H1 (cell line): ENCODE results near the gene JOSD1. TPM values are rescaled to one million over a fixed set of nuclear protein-coding genes. Genes with fewer than 3 reads are reported as not detected.
A peak's percentile ranks its signal among the peaks of the same experiment; 100 is the strongest.

Experiments used
- CTCF ChIA-PET: fragments of 300-600 bp; sonication (Branson Sonifier 250); formaldehyde crosslinking; loops from one replicate; lab custom pipeline; 2021; ENCODE audit not compliant: partially characterized antibody; lab: Charles Lee
- POLR2A ChIA-PET: fragments of 300-600 bp; sonication (Branson Sonifier 250); formaldehyde crosslinking; loops from one replicate; lab custom pipeline; 2021; ENCODE audit warnings: inconsistent platforms; ENCODE audit not compliant: partially characterized antibody; lab: Charles Lee
- DNase-seq, 2 experiments: peaks; one replicate each; pipeline versions ENCODE4 v3.0.0 to v3.0.0-alpha.2; 2010 to 2022; ENCODE audit warnings: low spot score in 2 of 2, low read depth in 1 of 2, mixed read lengths in 1 of 2
- FAIRE-seq: peaks from 2 replicates; lab custom pipeline; 2011; peaks lifted over from hg19 to GRCh38; lab: Jason Lieb, UNC
- H2AFZ ChIP-seq: 2 replicates; pipeline ENCODE4 v1.8.1; 2012; ENCODE audit warnings: low read length, inconsistent platforms
- H2AK5ac ChIP-seq: 2 replicates; pipeline ENCODE4 v1.6.1; 2013; ENCODE audit warnings: low read depth, low read length
- H2BK120ac ChIP-seq: replicated peaks from 2 replicates; pipeline ENCODE3; 2013; ENCODE audit warnings: low read depth, low read length, inconsistent platforms
- H2BK12ac ChIP-seq: 2 replicates; pipeline ENCODE4 v1.6.1; 2013; ENCODE audit warnings: low read depth, low read length
- H2BK15ac ChIP-seq: 2 replicates; pipeline ENCODE4 v1.6.1; 2013; ENCODE audit warnings: low read length
- H2BK20ac ChIP-seq: 2 replicates; pipeline ENCODE4 v1.6.1; 2013; ENCODE audit warnings: low read length
- H2BK5ac ChIP-seq: 2 replicates; pipeline ENCODE4 v1.6.1; 2013; ENCODE audit warnings: low read depth, low read length
- H3K14ac ChIP-seq: 2 replicates; pipeline ENCODE4 v1.6.1; 2013; ENCODE audit warnings: inconsistent platforms; ENCODE audit not compliant: insufficient read length
- H3K18ac ChIP-seq: 2 replicates; pipeline ENCODE4 v1.6.1; 2013; ENCODE audit warnings: low read length; ENCODE audit errors: extremely low read depth
- H3K23ac ChIP-seq: 2 replicates; pipeline ENCODE4 v1.6.1; 2013; ENCODE audit warnings: inconsistent platforms; ENCODE audit not compliant: insufficient read length
- H3K23me2 ChIP-seq: 2 replicates; pipeline ENCODE4 v1.6.1; 2013; ENCODE audit warnings: low read depth, low read length
- H3K27ac ChIP-seq: 2 replicates; pipeline ENCODE4 v1.6.1; 2011; ENCODE audit warnings: low read depth, low read length, inconsistent platforms
- H3K27me3 ChIP-seq, 4 experiments: replicated peaks in 1 of 4; 1 replicate in 1 of 4; 2 replicates in 3 of 4; pipeline versions ENCODE4 v1.6.1 to v1.8.1; 2011 to 2013; ENCODE audit warnings: low read length in 3 of 4, mild to moderate bottlenecking in 3 of 4, inconsistent platforms in 2 of 4, mixed read lengths in 2 of 4, moderate library complexity in 1 of 4; ENCODE audit not compliant: control insufficient read depth in 3 of 4, insufficient read depth in 3 of 4; ENCODE audit errors: extremely low read depth in 1 of 4
- H3K36me3 ChIP-seq, 4 experiments: 2 replicates each; pipeline versions ENCODE4 v1.6.1 to v1.8.1; 2011 to 2013; ENCODE audit warnings: mild to moderate bottlenecking in 4 of 4, low read length in 3 of 4, moderate library complexity in 2 of 4, control low read depth in 1 of 4, inconsistent platforms in 1 of 4; ENCODE audit not compliant: insufficient read depth in 4 of 4, control insufficient read depth in 2 of 4
- H3K4ac ChIP-seq: replicated peaks from 2 replicates; pipeline ENCODE3; 2013; ENCODE audit warnings: low read length, low read depth, mixed read lengths, inconsistent platforms; ENCODE audit not compliant: insufficient read length
- H3K4me1 ChIP-seq, 4 experiments: replicated peaks in 1 of 4; 1 replicate in 1 of 4; 2 replicates in 3 of 4; pipeline versions ENCODE4 v1.6.1 to v1.8.1; 2011 to 2013; ENCODE audit warnings: low read length in 3 of 4, inconsistent platforms in 2 of 4, mixed read lengths in 1 of 4; ENCODE audit not compliant: insufficient read depth in 4 of 4, control insufficient read depth in 3 of 4
- H3K4me2 ChIP-seq, 2 experiments: 2 replicates each; pipeline versions ENCODE4 v1.6.1 to v1.8.1; 2011 to 2013; ENCODE audit warnings: low read depth in 2 of 2, low read length in 2 of 2, control low read depth in 1 of 2, inconsistent platforms in 1 of 2, mild to moderate bottlenecking in 1 of 2; ENCODE audit not compliant: insufficient read depth in 1 of 2
- H3K4me3 ChIP-seq, 4 experiments: fragments of 200-600, 300-600 bp in 1 of 4; sonication (generic), shearing (Covaris generic), sonication (Bioruptor Twin) in 1 of 4; 2 replicates each; pipeline versions ENCODE4 v1.5.1 to v1.8.1; 2011 to 2016; ENCODE audit warnings: low read length in 4 of 4, low read depth in 3 of 4, control low read depth in 2 of 4, inconsistent platforms in 2 of 4, mild to moderate bottlenecking in 2 of 4, mixed read lengths in 1 of 4, moderate library complexity in 1 of 4; ENCODE audit not compliant: insufficient read depth in 2 of 4; ENCODE audit errors: extremely low read depth in 1 of 4
- H3K56ac ChIP-seq: replicated peaks from 2 replicates; pipeline ENCODE3; 2013; ENCODE audit warnings: low read depth, mild to moderate bottlenecking, mixed read lengths, low read length, inconsistent platforms; ENCODE audit not compliant: insufficient read length
- H3K79me1 ChIP-seq: 2 replicates; pipeline ENCODE4 v1.6.1; 2013; ENCODE audit warnings: low read depth, low read length, control low read depth
- H3K79me2 ChIP-seq, 2 experiments: 2 replicates each; pipeline versions ENCODE4 v1.6.1 to v1.8.1; 2012 to 2013; ENCODE audit warnings: low read length in 2 of 2, mild to moderate bottlenecking in 2 of 2, inconsistent platforms in 1 of 2; ENCODE audit not compliant: insufficient read depth in 2 of 2, control insufficient read depth in 1 of 2
- H3K9ac ChIP-seq, 4 experiments: replicated peaks in 1 of 4; 1 replicate in 1 of 4; 2 replicates in 3 of 4; pipeline versions ENCODE4 v1.6.1 to v1.8.1; 2011 to 2013; ENCODE audit warnings: low read depth in 3 of 4, low read length in 3 of 4, control low read depth in 2 of 4, mild to moderate bottlenecking in 2 of 4, moderate library complexity in 2 of 4, inconsistent platforms in 1 of 4; ENCODE audit errors: extremely low read depth in 1 of 4
- H3K9me3 ChIP-seq, 2 experiments: 2 replicates each; pipeline versions ENCODE4 v1.6.1 to v1.8.1; 2012 to 2013; ENCODE audit warnings: mild to moderate bottlenecking in 2 of 2, moderate library complexity in 2 of 2, control low read depth in 1 of 2, inconsistent platforms in 1 of 2, low read depth in 1 of 2, low read length in 1 of 2, mixed read lengths in 1 of 2; ENCODE audit not compliant: insufficient read depth in 2 of 2
- H4K20me1 ChIP-seq, 2 experiments: replicated peaks in 1 of 2; 2 replicates each; pipeline versions ENCODE3 to v1.8.1; 2011 to 2013; ENCODE audit warnings: inconsistent platforms in 2 of 2, low read length in 2 of 2, mild to moderate bottlenecking in 1 of 2; ENCODE audit not compliant: insufficient read depth in 2 of 2, control insufficient read depth in 1 of 2
- H4K5ac ChIP-seq: 2 replicates; pipeline ENCODE4 v1.6.1; 2013; ENCODE audit warnings: low read length, low read depth, mixed read lengths, inconsistent platforms; ENCODE audit not compliant: insufficient read length
- H4K8ac ChIP-seq: 2 replicates; pipeline ENCODE4 v1.8.0; 2013; ENCODE audit warnings: mild to moderate bottlenecking, moderate library complexity, low read length, inconsistent platforms; ENCODE audit not compliant: insufficient read depth; ENCODE audit errors: extremely low read depth
- H4K91ac ChIP-seq: replicated peaks from 2 replicates; pipeline ENCODE3; 2013; ENCODE audit warnings: low read length, mixed read lengths, inconsistent platforms; ENCODE audit not compliant: insufficient read length
- BCL11A ChIP-seq, 2 experiments: IDR thresholded peaks; one replicate each; pipeline ENCODE4 v1.6.1; 2011; ENCODE audit warnings: low read depth in 2 of 2, low read length in 2 of 2, mild to moderate bottlenecking in 2 of 2
- CBX5 ChIP-seq: fragments of 300-800, 300-1000 bp; sonication (generic); IDR thresholded peaks from 2 replicates; pipeline ENCODE4 v1.7.1; 2016; ENCODE audit warnings: antibody characterized with exemption, low read length, low read depth
- HDAC2 ChIP-seq, 2 experiments: fragments of 300-600 bp in 1 of 2; sonication (generic) in 1 of 2; IDR thresholded peaks; 2 replicates each; pipeline ENCODE4 v1.6.1; 2011 to 2012; ENCODE audit warnings: low read depth in 2 of 2, low read length in 2 of 2, mild to moderate bottlenecking in 2 of 2, moderate library complexity in 2 of 2, borderline replicate concordance in 1 of 2, inconsistent platforms in 1 of 2
- HDAC6 ChIP-seq: IDR thresholded peaks from one replicate; pipeline ENCODE4 v1.7.1; 2012; ENCODE audit warnings: low read depth, mild to moderate bottlenecking, inconsistent platforms, low read length, moderate library complexity
- MAX ChIP-seq: IDR thresholded peaks from 2 replicates; pipeline ENCODE4 v1.6.1; 2012; ENCODE audit warnings: inconsistent platforms
- POLR2AphosphoS5 ChIP-seq: IDR thresholded peaks from 2 replicates; pipeline ENCODE4 v1.6.1; 2011; ENCODE audit warnings: low read depth, low read length
- POU5F1 ChIP-seq: IDR thresholded peaks from 2 replicates; pipeline ENCODE4 v1.6.1; 2011; ENCODE audit warnings: low read depth, mild to moderate bottlenecking, low read length, moderate library complexity
- RBBP5 ChIP-seq: IDR thresholded peaks from 2 replicates; pipeline ENCODE4 v1.7.1; 2012; ENCODE audit warnings: low read depth, mild to moderate bottlenecking, inconsistent platforms, low read length, moderate library complexity, borderline replicate concordance
- SP1 ChIP-seq: IDR thresholded peaks from 2 replicates; pipeline ENCODE4 v1.6.1; 2011; ENCODE audit warnings: low read depth, low read length
- WGBS, 2 experiments: shearing (Covaris generic) in 1 of 2; methylation state at CpG; one replicate each; pipeline versions ENCODE4 v1.1.6 to v1.1.7; 2013 to 2015; ENCODE audit warnings: low lambda C conversion rate in 2 of 2, mixed read lengths in 2 of 2, inconsistent platforms in 1 of 2, low coverage in 1 of 2, missing lambda C conversion rate in 1 of 2; ENCODE audit not compliant: insufficient replicate concordance in 2 of 2, insufficient coverage in 1 of 2, insufficient read length in 1 of 2; ENCODE audit errors: extremely low coverage in 1 of 2, missing lambda C conversion rate in 1 of 2; 5-methylcytosine and 5-hydroxymethylcytosine counted together
- polyA plus RNA-seq, 7 experiments: library from polyadenylated mRNA; depleted of rRNA in 3 of 7; stranded (reverse) in 5 of 7; unstranded in 2 of 7; fragments of >200 nt in 5 of 7; fragments of 200-250 nt in 2 of 7; gene quantifications; 1 replicate in 5 of 7; 2 replicates in 1 of 7; 4 replicates in 1 of 7; pipeline versions ENCODE4 v1.2.1 to v1.2.3, GENCODE V29; 2011 to 2013; ENCODE audit warnings: missing spikeins in 2 of 7, mixed read lengths in 2 of 7
- total RNA-seq: library from RNA; stranded (reverse); fragmentation: NEBNext Ultra II Directional; extraction: Animal tissue kit (Norgen Biotek cat#: 25700); gene quantifications from 2 replicates; pipeline ENCODE4 v1.2.1, GENCODE V29; 2021
- TF ChIP-seq, protein P1 (sequence below): IDR thresholded peaks from 2 replicates; pipeline ENCODE4 v1.6.1; 2011; ENCODE audit warnings: low read depth, mild to moderate bottlenecking, low read length; ENCODE audit not compliant: insufficient read depth

Gene JOSD1
- total and polyA plus RNA-seq, 2 of the 8 experiments (the other 6 are each of a cell fraction or from before 2014, with no cell fraction given): 18.4 to 20.2 TPM

DNA sequence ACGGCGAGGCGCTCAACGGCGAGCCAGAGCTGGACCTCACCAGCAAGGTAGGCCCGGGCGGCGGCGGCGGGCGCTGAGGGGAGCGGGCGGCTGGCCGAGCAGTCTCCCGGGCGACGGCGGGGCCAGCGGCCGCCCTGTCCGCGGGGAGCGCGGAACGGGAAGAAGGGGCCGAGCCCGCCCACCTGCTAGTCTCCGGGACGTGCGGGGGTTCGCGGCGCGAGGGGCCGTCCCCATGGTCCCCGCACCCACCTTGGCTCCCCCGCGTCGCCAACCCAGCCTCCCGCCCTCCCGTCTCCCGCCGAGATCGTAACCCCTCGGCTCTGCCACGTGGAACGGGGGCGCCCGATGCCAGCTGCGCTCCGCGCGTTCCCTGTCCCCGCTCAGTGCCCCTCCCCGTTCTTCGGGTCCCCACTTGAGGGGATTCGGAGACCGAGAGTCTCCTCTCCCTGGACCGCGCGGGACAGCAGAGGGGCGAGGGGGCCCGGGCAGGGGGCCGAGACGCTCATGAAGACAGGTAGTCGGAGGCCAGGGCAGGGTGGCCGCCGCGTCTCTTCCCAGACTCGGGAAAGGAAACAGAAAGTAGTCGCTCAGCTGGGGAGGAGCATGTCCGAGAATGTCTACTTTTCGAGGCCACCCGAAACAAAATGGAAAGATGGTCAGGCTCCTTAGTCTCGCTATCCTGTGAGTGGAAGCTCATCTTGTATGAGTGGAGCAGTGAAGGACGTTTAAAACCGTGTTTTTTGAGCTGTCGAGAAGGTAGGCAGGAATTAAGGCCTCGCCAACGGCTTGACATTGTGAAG is 5.6 kb upstream of the JOSD1 start:
- Histone ChIP-seq H3K4ac (no peak overlapping the region), H2BK5ac (peak overlapping the region; percentile 41), H2BK120ac (no peak overlapping the region), H2BK12ac (no peak overlapping the region), H3K79me1 (0 out of 2 replicates have a peak, but pooled peaks cover 4% of the 10 kb centered on the region), H3K36me3 (peaks cover 0 to 14% (median 6%) of the 10 kb centered on the region in 4 experiments; a peak in 4 of 8 replicates), H2BK15ac (no peak overlapping the region), H3K9me3 (no peaks in the 10 kb centered on the region), H2AFZ (no peak overlapping the region), H4K5ac (no peak overlapping the region), H3K14ac (no peak overlapping the region), H3K18ac (peak overlapping the region; percentile 76; the same call in 1 of the 2 replicates), H4K91ac (no peak overlapping the region), H4K8ac (peak overlapping the region; percentile 96), H3K9ac (peak overlapping the region; percentile 78 to 99 (median 88)), H3K4me2 (peak overlapping the region; percentile 82 to 88), H2AK5ac (no peak overlapping the region), H4K20me1 (peaks cover 17 to 19% of the 10 kb centered on the region in 2 experiments), H3K4me3 (peak overlapping the region; percentile 82 to 95 (median 90)), H2BK20ac (no peak overlapping the region), H3K23me2 (peaks cover 9% of the 10 kb centered on the region), H3K27me3 (no peaks in the 10 kb centered on the region), H3K23ac (no peak overlapping the region), H3K56ac (no peak overlapping the region), H3K4me1 (peaks cover 10 to 19% (median 14%) of the 10 kb centered on the region in 4 experiments; a peak in 5 of 7 replicates), H3K79me2 (peaks cover 26 to 53% of the 10 kb centered on the region in 2 experiments), H3K27ac (peak overlapping the region; percentile 87)
- POLR2A ChIA-PET: interaction anchor here (0.5 to 5.6 kb wide), 15 partner anchors 9 to 838 kb away, joined by 3 to 39 read pairs (median 3); partner anchors contain the start of genes FAM227A and TOMM22
- CTCF ChIA-PET: interaction anchor here (0.9 to 3.3 kb wide), 4 partner anchors 19 to 61 kb away, joined by 3 to 19 read pairs (median 3); partner anchors contain the start of gene TOMM22
- DNase-seq (peak in 1 of 2 experiments; percentile 57), FAIRE-seq (no peak)
- WGBS, 2 experiments: 3% methylated on average over 43 of the region's 80 CpGs; no CpG with 5 or more reads in 1 of the 2 experiments
- TF ChIP-seq MAX (peak; percentile 90), RBBP5 (peak; percentile 77; the same call in 1 of the 2 replicates), HDAC2 (IDR thresholded peaks at IDR 0.05; ENCODE audit: borderline replicate concordance in 1 of 2, low read depth in 2 of 2, low read length in 2 of 2) (peak in 1 of 2 experiments; percentile 62; a peak in 1 of 4 replicates), BCL11A (IDR thresholded peaks at IDR 0.05; ENCODE audit: low read depth in 2 of 2, low read length in 2 of 2) (no peak), POU5F1 (no peak), SP1 (no peak), HDAC6 (no peak), POLR2AphosphoS5 (peak; percentile 3; the same call in 1 of the 2 replicates), CBX5 (no peak)
- TF ChIP-seq, protein P1, sequence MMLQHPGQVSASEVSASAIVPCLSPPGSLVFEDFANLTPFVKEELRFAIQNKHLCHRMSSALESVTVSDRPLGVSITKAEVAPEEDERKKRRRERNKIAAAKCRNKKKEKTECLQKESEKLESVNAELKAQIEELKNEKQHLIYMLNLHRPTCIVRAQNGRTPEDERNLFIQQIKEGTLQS: no peak
